Right renal cortex interstitium (tissue), 3 donors: ENCODE results near the gene SYT14. TPM values are rescaled to one million over a fixed set of nuclear protein-coding genes. Genes with fewer than 3 reads are reported as not detected.
"Not testable (repeated sequence)": the region's sequence is repeated elsewhere in the genome, so short reads cannot be mapped to it uniquely, and the experiment has no call there.

ENCODE experiments used
- DNase-seq, 3 donors: peaks; one replicate each; pipeline ENCODE4 v3.0.0-alpha.2; 2013; ENCODE audit warnings: low read depth in 3 of 3, low spot score in 2 of 3
- polyA plus RNA-seq, 3 donors: library from polyadenylated mRNA; unstranded; fragments of 120-200 nt; gene quantifications; one replicate each; pipeline ENCODE4 v1.2.1, GENCODE V29; 2013; ENCODE audit not compliant: insufficient read length in 3 of 3

SYT14 gene
- under 1 TPM; 0.20 to 0.33 (median 0.25) TPM for polyA plus RNA-seq

- peak in 2 of 3 donors; percentile 1 to 15 for DNase-seq
Measured at GRCh38 chr1:209937996-209938959, at the start of gene SYT14. Gene SYT14 (plus strand): TSS chr1:209938217. CDS start chr1:209938265, 48 bp downstream.

GRCh38 chr1:209888291-209889076, 49.5 kb upstream of the SYT14 start:
- DNase-seq: not testable (repeated sequence)

- DNase-seq: no peak
Measured at GRCh38 chr1:209889077-209889418, 49.0 kb upstream of the SYT14 start.

GRCh38 chr1:209890641-209891330, 47.2 kb upstream of the SYT14 start:
- no peak for DNase-seq

GRCh38 chr1:209893751-209894150, 44.3 kb upstream of the SYT14 start:
- DNase-seq: no peak

GRCh38 chr1:209895709-209896108, 42.3 kb upstream of the SYT14 start:
- DNase-seq: no peak

GRCh38 chr1:209896346-209896745, 41.7 kb upstream of the SYT14 start:
- no peak for DNase-seq

- not testable (repeated sequence) for DNase-seq
Measured at GRCh38 chr1:209898271-209898670, 39.7 kb upstream of the SYT14 start.

GRCh38 chr1:209898851-209899250, 39.2 kb upstream of the SYT14 start:
- DNase-seq: not testable (repeated sequence)

GRCh38 chr1:209899948-209900347, 38.1 kb upstream of the SYT14 start:
- DNase-seq: no peak

GRCh38 chr1:209900734-209901133, 37.3 kb upstream of the SYT14 start:
- DNase-seq: no peak

GRCh38 chr1:209901211-209901610, 36.8 kb upstream of the SYT14 start:
- DNase-seq: no peak

GRCh38 chr1:209904774-209905173, 33.2 kb upstream of the SYT14 start:
- DNase-seq: not testable (repeated sequence)

GRCh38 chr1:209911746-209912145, 26.3 kb upstream of the SYT14 start:
- DNase-seq: no peak

- no peak for DNase-seq
Measured at GRCh38 chr1:209912306-209912705, 25.7 kb upstream of the SYT14 start.

- not testable (repeated sequence) for DNase-seq
Measured at GRCh38 chr1:209919637-209920036, 18.4 kb upstream of the SYT14 start.

- no peak for DNase-seq
Measured at GRCh38 chr1:209920844-209921243, 17.2 kb upstream of the SYT14 start.

GRCh38 chr1:209924390-209924789, 13.6 kb upstream of the SYT14 start:
- DNase-seq: no peak

- DNase-seq: no peak
Measured at GRCh38 chr1:209926045-209926444, 12.0 kb upstream of the SYT14 start.

- no peak for DNase-seq
Measured at GRCh38 chr1:209927466-209927865, 10.6 kb upstream of the SYT14 start.

GRCh38 chr1:209929751-209930150, 8.3 kb upstream of the SYT14 start:
- DNase-seq: no peak
